ENCODE data around the gene CLPTM1.

DNA sequence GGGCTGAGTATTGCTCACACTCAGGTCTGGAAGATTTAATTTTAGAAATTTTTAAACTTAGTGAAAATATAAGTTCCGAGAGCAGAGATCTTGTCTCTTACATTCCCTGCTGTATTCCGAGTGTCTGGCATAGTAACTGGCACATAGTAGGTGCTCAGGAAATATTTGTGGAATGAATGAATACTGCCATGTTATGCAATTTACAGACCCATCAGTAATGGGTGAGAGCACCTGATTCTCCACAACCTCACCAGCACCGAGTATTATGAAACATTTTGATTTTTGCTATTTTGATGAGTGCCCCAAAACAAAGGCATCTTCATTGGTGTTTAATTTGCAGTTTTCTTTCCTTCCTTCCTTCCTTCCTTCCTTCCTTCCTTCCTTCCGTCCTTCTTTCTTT, 67.9 kb downstream of the CLPTM1 start:
- TF ChIP-seq, protein P1, sequence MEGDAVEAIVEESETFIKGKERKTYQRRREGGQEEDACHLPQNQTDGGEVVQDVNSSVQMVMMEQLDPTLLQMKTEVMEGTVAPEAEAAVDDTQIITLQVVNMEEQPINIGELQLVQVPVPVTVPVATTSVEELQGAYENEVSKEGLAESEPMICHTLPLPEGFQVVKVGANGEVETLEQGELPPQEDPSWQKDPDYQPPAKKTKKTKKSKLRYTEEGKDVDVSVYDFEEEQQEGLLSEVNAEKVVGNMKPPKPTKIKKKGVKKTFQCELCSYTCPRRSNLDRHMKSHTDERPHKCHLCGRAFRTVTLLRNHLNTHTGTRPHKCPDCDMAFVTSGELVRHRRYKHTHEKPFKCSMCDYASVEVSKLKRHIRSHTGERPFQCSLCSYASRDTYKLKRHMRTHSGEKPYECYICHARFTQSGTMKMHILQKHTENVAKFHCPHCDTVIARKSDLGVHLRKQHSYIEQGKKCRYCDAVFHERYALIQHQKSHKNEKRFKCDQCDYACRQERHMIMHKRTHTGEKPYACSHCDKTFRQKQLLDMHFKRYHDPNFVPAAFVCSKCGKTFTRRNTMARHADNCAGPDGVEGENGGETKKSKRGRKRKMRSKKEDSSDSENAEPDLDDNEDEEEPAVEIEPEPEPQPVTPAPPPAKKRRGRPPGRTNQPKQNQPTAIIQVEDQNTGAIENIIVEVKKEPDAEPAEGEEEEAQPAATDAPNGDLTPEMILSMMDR (IDR thresholded peaks at IDR 0.05; ENCODE audit: insufficient read depth, low read length, poor library complexity, severe bottlenecking), result no peak
- TF ChIP-seq EZH2phosphoT487 (conservative IDR thresholded peaks at IDR 0.05; ENCODE audit: low read length), result no peak

Measured in SU-DHL-6 (cell line).